Measurements from ENCODE around the gene PANX2.

The PANX2 gene

DNA sequence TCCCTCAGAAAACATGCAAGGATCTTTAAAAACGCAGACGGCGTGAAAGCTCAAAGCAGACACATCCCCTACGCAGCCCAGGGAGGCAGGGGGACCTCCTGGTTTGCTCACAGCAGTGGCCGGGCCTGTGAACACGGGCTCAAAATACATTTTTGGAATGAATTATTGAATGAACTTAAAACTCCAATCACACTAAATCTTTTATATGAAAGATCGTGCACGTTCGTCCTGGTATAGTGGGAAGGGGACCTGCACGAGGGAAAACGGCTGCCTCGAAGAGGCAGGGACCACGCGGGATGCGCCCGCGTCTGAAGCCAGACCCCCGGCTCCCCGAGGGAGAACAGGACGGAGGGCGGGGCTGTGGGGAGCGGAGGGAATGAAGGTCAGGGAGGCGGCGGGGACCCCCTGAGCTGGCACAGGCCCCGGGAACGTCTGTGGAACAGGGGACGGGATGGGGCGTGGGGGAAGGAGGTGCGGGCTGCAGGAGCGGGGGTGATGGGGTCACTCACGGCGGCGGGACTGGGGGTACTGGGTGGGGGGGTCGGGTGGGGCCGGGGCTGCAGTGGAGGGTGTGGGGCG lies 1.3 kb upstream of the PANX2 start:
- TF ChIP-seq CTCF (IDR thresholded peaks at IDR 0.05; ENCODE audit: low read depth, low read length, missing control alignments): no peak
- peak overlapping the region; percentile 39 for H3K4me3 ChIP-seq (ENCODE audit: low read depth, low read length)
- in situ Hi-C loops (cut with HindIII; ENCODE audit: low pct_ligation_motif_present, low sequenced_read_pairs): no loop called here
- no peak overlapping the region for H3K27ac ChIP-seq
- DNase-seq: no peak
- no peaks in the 10 kb centered on the region for H3K27me3 ChIP-seq (replicated peaks)
- H3K36me3 ChIP-seq (replicated peaks): no peaks in the 10 kb centered on the region

DNA sequence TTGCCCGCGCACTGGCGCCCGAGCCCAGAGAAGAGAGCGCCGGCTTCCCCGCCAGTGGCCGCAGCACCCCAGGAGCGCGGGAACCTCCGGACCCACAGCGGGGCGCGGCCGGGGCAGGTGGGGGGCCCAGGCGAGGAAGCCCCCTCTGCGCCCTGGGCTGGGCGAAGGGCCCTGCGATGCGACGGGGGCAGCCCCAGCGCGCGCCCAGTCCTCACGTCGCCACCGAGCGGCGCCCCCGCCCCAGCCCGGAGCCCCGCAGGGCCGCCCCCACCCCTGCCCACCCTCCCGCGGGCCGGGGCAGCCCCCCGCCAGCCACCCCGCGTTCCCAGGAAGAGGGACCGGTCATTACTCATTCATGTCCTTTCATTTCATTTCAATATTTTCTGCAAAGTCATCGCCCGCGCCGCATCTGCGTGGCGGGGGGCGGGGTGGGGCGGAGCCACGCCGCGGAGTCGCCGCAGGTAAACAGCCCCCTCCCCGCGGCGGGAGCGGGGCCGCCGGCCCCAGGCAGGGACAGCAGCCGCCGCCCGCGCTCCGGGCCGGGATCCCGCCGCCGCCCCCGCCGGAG lies 673 bp upstream of the PANX2 start:
- Histone ChIP-seq H3K36me3 (replicated peaks) (no peaks in the 10 kb centered on the region), H3K4me3 (ENCODE audit: low read depth, low read length) (peak overlapping the region; percentile 39), H3K27ac (no peak overlapping the region), H3K27me3 (replicated peaks) (no peaks in the 10 kb centered on the region)
- no peak for DNase-seq
- TF ChIP-seq CTCF (IDR thresholded peaks at IDR 0.05; ENCODE audit: low read depth, low read length, missing control alignments): no peak
- in situ Hi-C loops (cut with HindIII; ENCODE audit: low pct_ligation_motif_present, low sequenced_read_pairs): no loop called here

GRCh38 chr22:50171319-50171964 lies 911 bp downstream of the PANX2 start:
- in situ Hi-C loops (cut with HindIII; ENCODE audit: low pct_ligation_motif_present, low sequenced_read_pairs): no loop called here
- DNase-seq: no peak
- Histone ChIP-seq H3K36me3 (replicated peaks) (no peaks in the 10 kb centered on the region), H3K4me3 (ENCODE audit: low read depth, low read length) (peak overlapping the region; percentile 5), H3K27ac (no peak overlapping the region), H3K27me3 (replicated peaks) (no peaks in the 10 kb centered on the region)
- TF ChIP-seq CTCF (IDR thresholded peaks at IDR 0.05; ENCODE audit: low read depth, low read length, missing control alignments): no peak

- Histone ChIP-seq H3K36me3 (replicated peaks) (no peaks in the 10 kb centered on the region), H3K4me3 (ENCODE audit: low read depth, low read length) (no peak overlapping the region), H3K27ac (no peak overlapping the region), H3K27me3 (replicated peaks) (no peaks in the 10 kb centered on the region)
- TF ChIP-seq CTCF (IDR thresholded peaks at IDR 0.05; ENCODE audit: low read depth, low read length, missing control alignments): no peak
- in situ Hi-C loops (cut with HindIII; ENCODE audit: low pct_ligation_motif_present, low sequenced_read_pairs): no loop called here
- no peak for DNase-seq
Measured at GRCh38 chr22:50171965-50172421, 1.5 kb downstream of the PANX2 start.

DNA sequence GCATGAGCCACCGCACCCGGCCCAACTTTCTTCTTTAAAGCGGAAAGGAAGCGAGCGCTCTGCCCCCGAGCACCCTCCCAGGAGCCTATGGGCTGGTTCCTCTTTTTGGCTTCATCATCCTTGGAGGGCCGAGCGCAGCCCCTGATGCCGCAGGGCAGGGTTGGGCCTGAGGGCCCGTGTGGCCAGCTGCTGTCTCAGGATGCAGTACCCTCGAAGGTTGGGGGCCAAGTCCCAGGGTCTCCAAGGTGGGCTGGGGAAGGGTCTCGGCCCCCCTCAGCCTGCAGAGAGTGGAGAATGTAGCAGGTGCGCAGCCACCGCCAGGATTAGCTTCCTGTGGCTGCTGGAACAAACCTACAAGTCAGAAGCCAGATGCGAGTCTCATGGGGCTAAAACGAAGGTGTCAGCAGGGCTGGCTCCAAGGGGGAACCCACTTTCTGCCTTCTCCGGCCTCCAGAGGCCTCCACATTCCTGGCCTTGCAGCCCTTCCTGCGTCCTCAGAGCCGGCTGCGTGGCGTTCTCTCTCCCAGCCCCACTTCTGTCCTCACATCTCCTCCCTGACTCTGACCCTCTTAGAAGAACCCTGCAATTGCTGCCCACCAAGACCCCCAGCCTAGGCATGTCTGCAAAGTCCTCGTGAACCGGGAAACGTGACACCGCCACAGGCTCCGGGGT lies 2.9 kb downstream of the PANX2 start:
- in situ Hi-C loops (cut with HindIII; ENCODE audit: low pct_ligation_motif_present, low sequenced_read_pairs): no loop called here
- H3K4me3 ChIP-seq (ENCODE audit: low read depth, low read length): no peak overlapping the region
- no peak for TF ChIP-seq CTCF (IDR thresholded peaks at IDR 0.05; ENCODE audit: low read depth, low read length, missing control alignments)
- H3K27me3 ChIP-seq (replicated peaks): no peaks in the 10 kb centered on the region
- no peak overlapping the region for H3K27ac ChIP-seq
- H3K36me3 ChIP-seq (replicated peaks): no peaks in the 10 kb centered on the region
- DNase-seq: no peak
